Medulla oblongata (tissue), 1 donor: Measurements from ENCODE around the gene TPD52L1.
A peak's percentile ranks its signal among the peaks of the same experiment; 100 is the strongest.
"Not testable (repeated sequence)": the region's sequence is repeated elsewhere in the genome, so short reads cannot be mapped to it uniquely, and the experiment has no call there.

Experiments
- DNase-seq: peaks from one replicate; pipeline ENCODE4 v3.0.0-alpha.2; 2015; ENCODE audit errors: extremely low spot score

TPD52L1 gene

GRCh38 chr6:125140808-125141207 is 12.8 kb upstream of the TPD52L1 start:
- DNase-seq: no peak

DNA sequence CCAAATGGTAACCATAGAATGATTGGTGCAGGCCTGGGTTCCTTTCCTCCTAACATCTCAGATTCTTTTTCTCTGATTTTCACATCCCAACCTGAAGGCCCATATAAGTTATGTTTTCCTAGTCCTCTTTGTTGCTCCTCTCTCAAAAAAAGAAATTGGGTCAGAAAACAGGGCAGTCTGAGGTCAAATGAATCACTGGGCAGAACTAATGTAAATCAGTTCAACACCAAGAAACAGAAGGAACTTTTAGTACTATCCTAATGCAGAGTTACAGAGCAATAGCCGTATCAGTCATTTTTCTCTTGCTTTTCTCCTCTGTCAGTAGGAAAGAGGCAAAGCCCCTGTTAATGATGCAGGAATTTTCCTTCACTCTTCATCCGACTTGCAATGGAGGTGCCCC is 11.0 kb upstream of the TPD52L1 start:
- DNase-seq: no peak

DNA sequence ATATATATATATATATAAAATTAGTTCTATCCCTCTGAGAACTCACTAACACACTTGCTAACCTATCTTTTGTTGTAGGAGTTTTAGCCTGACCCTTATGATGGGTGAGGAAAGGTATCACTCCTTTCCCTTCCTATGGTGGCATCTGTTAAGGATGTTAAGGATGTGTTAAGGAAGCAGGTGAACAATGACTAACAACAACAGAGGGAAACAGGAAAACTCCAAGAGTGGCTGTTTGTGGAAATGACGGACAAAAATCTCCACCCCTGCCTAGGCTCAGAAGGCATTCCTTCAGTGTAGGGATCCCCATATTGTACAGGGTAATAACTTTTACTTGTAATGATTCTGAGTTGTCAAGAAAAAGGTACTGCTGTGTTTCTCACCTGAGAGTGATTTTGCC is 8.8 kb upstream of the TPD52L1 start:
- no peak for DNase-seq

GRCh38 chr6:125149256-125150144 is 4.1 kb upstream of the TPD52L1 start:
- DNase-seq: no peak

DNA sequence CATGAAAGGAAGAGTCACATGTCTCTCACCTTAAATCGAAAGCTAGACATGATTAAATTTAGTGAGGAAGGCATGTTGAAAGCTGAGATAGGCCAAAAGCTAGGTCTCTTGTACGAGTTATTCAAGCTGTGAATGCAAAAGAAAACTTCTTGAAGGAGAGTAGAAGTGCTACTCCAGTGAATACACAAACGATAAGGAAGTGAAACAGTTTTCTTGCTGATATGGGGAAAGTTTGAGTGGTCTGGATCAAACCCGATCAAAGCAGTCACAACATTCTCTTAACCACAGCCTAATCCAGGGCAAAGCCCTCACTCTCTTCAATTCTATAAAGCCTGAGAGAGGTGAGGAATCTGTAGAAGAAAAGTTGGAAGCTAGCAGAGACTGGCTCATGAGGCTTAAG is 1.9 kb upstream of the TPD52L1 start:
- peak; percentile 28 for DNase-seq

DNA sequence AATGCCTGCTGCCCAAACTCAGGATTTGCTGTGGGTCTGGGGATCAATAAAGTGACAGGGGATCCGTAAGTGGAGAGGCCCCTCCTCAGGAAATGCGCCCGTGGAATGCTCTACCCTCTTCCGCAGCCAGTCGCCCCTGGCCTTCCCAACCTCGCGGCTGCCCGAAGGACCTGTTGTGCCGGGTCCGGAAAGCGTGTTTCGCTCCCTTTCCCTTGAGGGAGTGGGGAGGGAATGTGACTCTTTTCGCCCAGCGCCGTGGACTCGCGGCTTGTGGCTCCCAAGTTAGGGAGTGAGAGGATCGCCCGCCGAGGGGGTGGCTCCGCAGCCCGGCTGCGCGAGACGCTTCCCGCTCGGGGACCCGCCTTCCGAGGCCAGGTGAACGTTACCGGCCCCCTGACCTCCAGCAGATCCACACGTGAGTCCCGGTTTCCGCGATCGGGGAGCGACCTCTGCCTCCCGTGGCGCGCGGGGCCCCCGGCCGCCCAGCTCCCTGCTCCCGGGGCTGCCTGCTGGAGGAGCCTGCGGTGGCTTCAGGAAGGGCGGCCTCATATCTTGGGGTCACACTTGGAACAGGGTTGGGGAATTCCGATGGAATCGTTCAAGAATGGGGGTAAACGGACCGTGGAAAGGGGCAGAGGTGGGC is 666 bp downstream of the TPD52L1 start:
- no peak for DNase-seq

- DNase-seq: no peak
Measured at GRCh38 chr6:125154761-125155135, 1.2 kb downstream of the TPD52L1 start.

- DNase-seq: no peak
Measured at GRCh38 chr6:125155344-125155743, 1.8 kb downstream of the TPD52L1 start.

DNA sequence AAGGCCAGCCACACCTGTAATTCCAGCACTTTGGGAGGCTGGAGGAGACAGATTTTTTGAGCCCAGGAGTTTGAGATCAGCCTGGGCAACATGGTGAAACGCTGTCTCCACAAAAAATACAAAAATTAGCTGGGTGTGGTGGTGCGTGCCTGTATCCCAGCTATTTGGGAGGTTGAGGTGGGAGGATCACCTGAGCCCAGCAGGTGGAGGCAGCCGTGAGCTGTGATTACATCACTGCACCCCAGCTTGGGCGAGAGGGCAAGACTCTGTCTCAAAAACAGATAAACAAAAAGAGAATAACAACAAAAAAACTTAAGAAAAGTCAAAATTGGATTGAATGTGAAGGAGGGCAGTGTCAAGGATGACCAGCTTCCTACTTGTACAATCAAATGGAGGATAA is 2.9 kb downstream of the TPD52L1 start:
- DNase-seq: no peak

DNA sequence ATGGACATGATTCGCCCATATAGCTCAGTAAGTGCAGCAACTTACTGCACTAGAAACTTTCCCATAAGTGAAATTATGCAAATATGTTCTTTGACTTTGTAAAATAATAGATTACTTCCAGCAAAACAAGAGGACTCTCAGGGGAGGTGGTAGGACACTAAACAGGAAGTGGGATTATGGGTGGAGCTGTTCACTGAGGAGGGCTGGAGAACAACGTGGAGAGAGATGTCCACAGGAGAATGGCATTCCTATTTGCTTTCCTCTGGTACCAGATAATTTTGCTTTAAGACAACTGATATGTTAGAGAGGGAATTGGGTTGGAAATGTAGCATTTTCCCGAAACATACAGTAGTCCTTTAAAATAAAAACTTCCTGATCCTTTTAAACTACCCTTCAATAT is 3.7 kb downstream of the TPD52L1 start:
- DNase-seq: no peak

- no peak for DNase-seq
Measured at GRCh38 chr6:125157725-125158124, 4.2 kb downstream of the TPD52L1 start.

- DNase-seq: not testable (repeated sequence)
Measured at GRCh38 chr6:125163339-125163738, 9.8 kb downstream of the TPD52L1 start.

DNA sequence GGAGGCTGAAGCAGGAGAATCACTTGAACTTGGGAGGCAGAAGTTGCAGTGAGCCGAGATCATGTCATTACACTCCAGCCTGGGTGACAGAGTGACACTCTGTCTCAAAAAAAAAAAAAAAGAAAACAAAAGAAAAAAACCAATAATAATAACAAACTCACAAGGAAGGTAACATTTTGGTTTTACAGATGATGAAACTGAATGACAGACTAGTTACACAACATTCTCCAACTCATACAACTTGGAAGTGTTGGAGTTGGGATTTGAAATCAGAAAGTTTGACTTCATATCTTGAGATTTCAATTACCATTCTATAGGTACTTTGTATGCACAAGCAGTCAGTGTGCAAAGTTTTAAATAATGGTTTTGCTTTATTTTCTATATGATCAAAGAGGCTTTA is 10.2 kb downstream of the TPD52L1 start:
- DNase-seq: no peak

DNA sequence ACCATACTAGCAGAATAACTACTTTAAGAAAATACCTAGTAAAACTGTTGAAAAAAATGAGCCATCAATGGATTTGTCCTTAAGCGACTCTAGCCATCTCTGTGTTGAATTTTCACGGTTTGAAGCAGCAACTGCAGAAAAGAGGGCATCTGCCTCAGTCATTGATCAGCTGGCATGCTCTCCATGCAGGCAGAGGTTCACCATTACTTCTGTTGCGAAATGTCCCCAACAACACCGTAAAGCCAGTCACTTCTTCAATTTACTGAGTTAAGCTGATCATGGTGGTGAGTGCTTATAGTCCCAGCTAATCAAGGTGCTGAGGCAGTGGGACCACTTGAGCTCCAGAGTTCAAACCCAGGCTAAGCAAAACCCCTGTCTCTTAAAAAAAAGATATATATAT is 11.1 kb downstream of the TPD52L1 start:
- no peak for DNase-seq

- DNase-seq: no peak
Measured at GRCh38 chr6:125165256-125165655, 11.7 kb downstream of the TPD52L1 start.

DNA sequence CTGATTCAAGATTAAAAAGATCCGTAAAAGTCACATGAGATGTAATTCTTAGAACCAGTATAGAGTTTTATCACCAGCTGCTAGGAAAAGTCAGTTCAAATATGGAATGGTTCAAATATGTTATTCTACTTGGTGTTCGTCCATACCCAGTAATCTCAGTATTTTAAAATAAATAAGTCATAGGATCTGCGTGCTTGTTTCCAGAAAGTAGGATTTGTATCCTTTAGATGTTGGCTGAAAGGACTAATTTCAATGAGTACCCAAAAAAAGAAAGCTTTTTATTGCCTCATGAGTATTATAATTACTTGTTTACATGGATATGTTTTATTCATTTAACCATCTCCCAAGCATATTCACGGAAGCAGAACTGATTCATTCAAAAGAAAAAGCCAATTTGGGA is 12.2 kb downstream of the TPD52L1 start:
- no peak for DNase-seq

DNA sequence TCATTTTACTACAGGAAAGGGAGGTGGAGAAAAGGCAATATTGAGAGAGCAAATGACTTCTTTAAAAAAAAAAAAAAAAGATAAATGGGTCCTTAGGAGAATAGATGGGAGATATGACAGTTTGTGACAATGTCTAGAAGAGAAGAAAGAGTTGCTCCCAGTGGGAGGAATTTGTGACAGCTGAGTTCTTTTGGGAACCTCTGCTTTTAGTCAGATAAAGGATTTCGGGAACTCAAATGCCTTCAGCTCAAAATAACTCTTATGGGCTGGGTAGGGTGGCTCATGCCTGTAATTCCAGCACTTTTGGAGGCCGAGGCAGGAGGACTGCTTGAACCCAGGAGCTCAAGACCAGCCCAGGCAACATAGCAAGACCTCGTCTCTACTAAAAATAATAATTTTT is 13.1 kb downstream of the TPD52L1 start:
- DNase-seq: no peak

DNA sequence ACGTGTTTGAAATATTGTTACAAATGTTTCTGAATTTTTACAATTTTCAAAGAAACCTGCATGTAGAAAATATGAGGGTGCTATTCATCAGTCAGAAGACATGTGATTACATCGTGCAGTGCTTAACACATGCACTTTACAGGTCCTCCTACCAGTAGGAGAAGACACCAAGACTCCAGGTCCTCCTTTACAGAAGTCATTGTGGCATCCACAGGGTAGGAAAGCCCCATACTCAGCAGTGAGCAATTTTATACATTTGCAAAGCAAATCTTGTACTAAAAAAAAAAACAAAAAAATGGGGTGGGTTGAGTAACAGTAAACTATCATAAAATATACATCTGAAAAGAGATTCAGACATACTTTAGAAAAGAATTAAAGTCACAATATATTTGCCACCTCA is 14.0 kb downstream of the TPD52L1 start:
- no peak for DNase-seq

GRCh38 chr6:125169058-125169457 is 15.5 kb downstream of the TPD52L1 start:
- DNase-seq: no peak

GRCh38 chr6:125169522-125169921 is 15.9 kb downstream of the TPD52L1 start:
- no peak for DNase-seq

DNA sequence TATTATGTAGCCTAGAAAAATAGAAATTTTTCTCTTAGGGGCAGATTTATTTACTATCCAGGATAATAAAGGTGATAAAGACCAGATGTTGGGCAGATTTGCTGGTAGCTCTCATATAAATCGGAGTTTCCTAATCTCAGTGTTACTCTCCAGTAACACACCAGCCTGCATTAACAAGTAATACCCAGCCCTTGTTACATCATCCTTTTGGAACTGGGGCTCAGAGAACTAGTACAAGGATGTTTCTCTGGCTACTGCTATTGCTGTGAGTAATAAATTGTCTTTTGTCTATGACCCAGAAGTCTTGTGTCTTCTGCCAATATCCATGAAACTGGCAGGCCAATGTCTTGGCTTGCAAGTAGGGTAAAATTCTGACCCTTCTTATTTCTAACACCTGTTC is 16.8 kb downstream of the TPD52L1 start:
- DNase-seq: peak; percentile 34

- no peak for DNase-seq
Measured at GRCh38 chr6:125173341-125174095, 19.9 kb downstream of the TPD52L1 start.

DNA sequence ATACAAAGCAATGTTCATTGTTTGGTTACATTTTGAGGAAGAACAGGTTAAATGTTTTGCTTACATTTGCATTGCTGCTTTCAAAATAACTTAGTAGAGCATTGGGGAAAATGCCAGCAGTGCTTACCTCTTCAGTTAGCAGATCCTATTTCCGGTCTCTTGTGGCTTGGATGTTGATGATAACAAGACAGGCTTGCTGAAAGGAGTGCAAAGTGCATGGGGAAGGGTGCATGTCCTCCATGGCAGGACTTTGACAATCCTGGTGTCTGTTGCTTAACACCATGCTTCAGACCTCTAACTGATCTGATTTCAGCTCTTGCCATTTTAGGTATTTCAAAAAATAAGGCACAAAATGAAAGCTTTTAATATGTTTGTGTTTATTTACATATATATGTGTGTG is 21.1 kb downstream of the TPD52L1 start:
- DNase-seq: no peak
